AG10803 (cell line): ENCODE data around the gene RCSD1.

Experiments used
- DNase-seq: peaks from one replicate; pipeline ENCODE4 v3.0.0; 2010; ENCODE audit warnings: low read depth
- H3K4me3 ChIP-seq: 2 replicates; pipeline ENCODE4 v1.5.1; 2011; ENCODE audit warnings: mild to moderate bottlenecking, low read length, control low read depth
- CTCF ChIP-seq: conservative IDR thresholded peaks from 2 replicates; pipeline ENCODE4 v1.5.1; 2011; ENCODE audit warnings: mild to moderate bottlenecking, low read length, control low read depth, inconsistent platforms

Gene RCSD1

DNA sequence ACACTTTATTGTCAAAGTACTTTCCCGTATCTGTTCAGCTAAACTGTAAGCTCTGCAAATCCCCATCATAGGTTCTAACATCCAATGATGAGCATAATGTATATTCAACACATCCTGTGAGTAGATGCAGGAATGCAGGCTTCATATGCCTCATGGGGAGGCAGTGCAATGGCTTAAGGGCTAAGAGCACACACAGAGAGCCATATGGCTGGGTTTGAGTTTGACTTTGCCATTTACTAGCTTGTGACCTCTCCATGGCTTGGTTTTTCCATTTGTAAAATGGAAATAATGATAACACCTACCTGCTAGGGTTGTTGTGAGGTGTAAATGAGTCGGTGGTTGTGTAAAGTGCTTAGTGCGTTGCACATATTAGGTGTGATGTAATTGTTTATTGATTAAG lies 13.4 kb downstream of the RCSD1 start:
- no peak for TF ChIP-seq CTCF
- H3K4me3 ChIP-seq = no peak overlapping the region
- DNase-seq = no peak

- DNase-seq = no peak
- H3K4me3 ChIP-seq = no peak overlapping the region
- no peak for TF ChIP-seq CTCF
These were observed 14.5 kb downstream of the RCSD1 start for GRCh38 chr1:167644551-167644950.

- no peak overlapping the region for H3K4me3 ChIP-seq
- TF ChIP-seq CTCF = no peak
- no peak for DNase-seq
These were observed 15.1 kb downstream of the RCSD1 start for GRCh38 chr1:167645140-167645541.

DNA sequence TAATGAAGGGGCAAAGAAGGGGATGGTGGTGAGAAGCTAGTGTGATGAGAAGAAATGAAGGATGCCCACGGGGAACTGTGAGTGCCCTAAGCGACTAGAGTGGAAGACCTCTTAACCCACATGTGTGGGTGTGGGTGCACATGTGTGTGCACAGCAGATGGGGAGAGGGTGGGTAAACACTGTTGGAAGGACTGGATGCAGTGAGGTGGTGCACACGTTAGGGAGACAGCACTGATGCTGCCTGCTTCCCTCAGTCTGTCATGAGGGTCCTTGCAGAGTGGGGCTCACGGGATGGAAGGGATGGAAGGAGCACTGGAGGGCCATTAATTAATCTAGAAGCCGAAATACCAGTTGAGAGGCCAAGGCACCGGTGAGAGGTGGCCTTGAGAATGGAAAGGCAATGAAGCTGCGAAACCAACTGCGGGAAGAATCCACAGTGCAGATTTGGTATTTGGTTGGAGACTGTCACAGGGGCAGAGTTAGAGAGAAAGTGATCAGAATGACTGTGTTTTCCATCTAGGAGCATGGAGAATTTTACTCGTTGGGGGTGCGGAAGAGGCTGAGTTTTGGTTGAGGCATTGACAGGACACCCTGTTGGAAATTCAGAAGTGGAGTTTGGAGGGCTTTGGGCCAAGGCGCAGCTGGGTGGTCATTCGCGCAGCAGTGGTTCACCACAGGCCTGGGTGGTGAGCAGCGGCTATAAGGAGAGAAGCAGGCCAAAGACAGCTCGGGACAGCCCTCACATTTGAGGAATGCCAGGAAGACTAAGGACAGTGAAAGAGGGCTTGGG lies 15.8 kb downstream of the RCSD1 start:
- TF ChIP-seq CTCF = no peak
- DNase-seq = no peak

DNA sequence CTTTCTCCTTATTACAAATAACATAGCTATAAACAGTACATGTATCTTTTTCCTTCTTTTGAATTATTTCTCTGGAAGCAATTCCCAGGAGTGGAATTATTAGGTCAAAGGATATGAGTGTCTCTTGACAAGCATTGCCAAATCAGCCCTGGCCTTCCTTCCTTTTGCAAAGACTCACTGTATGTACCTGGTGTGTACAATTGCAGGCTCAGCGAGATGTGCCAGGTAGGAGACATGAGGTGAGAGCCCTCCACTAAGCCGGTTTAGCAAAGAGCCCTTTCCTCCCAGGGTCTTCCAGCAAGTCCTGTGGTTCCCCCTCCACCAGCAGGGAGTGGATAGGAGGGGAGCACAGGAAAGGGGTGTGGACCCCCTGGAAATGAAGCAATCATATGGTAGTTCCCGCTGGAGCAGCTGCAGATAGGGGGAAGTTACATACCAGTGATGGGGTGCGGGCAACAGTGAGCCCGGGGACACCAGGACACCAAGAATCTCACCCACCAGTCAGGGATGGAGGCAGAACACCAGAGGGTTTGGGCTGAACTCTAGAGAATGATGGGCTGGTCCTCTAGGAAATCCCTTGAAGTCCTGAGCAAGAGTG lies 18.3 kb downstream of the RCSD1 start:
- no peak for TF ChIP-seq CTCF
- no peak for DNase-seq
- H3K4me3 ChIP-seq = no peak overlapping the region

More for the DNA sequence above, 15.8 kb downstream of the RCSD1 start:
- H3K4me3 ChIP-seq = no peak overlapping the region

- H3K4me3 ChIP-seq = no peak overlapping the region
- peak; percentile 31 for DNase-seq
- TF ChIP-seq CTCF = no peak
These were observed 19.1 kb downstream of the RCSD1 start for GRCh38 chr1:167648978-167649744.
